ENCODE data around the gene CASKIN1. TPM values are rescaled to one million over a fixed set of nuclear protein-coding genes. Genes with fewer than 3 reads are reported as not detected.

The CASKIN1 gene
- total and polyA plus RNA-seq, 5 donors from 2014 or later = not detected

- ATAC-seq (ENCODE audit: low read depth in 2 of 2) (no peak), DNase-seq (no peak)
- H3K36me3 ChIP-seq (ENCODE audit: control insufficient read depth, insufficient read depth, low read length) = peaks cover 1% of the 10 kb centered on the region
- no peaks in the 10 kb centered on the region for H3K27me3 ChIP-seq (ENCODE audit: control insufficient read depth, insufficient read depth, low read length)
- no peaks in the 10 kb centered on the region for H3K36me3 Mint-ChIP-seq
- peak overlapping the region; percentile 86 to 98 (median 96) for H3K4me3 Mint-ChIP-seq
- H3K9me3 Mint-ChIP-seq = no peaks in the 10 kb centered on the region
- H3K4me1 ChIP-seq (ENCODE audit: control insufficient read depth, insufficient read depth, low read length, poor library complexity, severe bottlenecking) = peaks cover 51% of the 10 kb centered on the region
- H3K27ac Mint-ChIP-seq = peak overlapping the region in 1 of 3 donors; percentile 96
- no peak overlapping the region for H3K4me3 ChIP-seq (ENCODE audit: low read depth, low read length)
- peak overlapping the region; percentile 11 for H3K27ac ChIP-seq (ENCODE audit: insufficient read depth, low read length, poor library complexity, severe bottlenecking)
- H3K4me1 Mint-ChIP-seq = peaks cover 0 to 57% (median 23%) of the 10 kb centered on the region in 4 donors
- no peaks in the 10 kb centered on the region for H3K27me3 Mint-ChIP-seq
- H3K9me3 ChIP-seq (ENCODE audit: control insufficient read depth in 2 of 2, low read length in 2 of 2) = no peaks in the 10 kb centered on the region
These were observed 39.6 kb downstream of the CASKIN1 start for GRCh38 chr16:2156849-2157224.

GRCh38 chr16:2155977-2156848 lies 40.2 kb downstream of the CASKIN1 start:
- no peaks in the 10 kb centered on the region for H3K9me3 ChIP-seq (ENCODE audit: control insufficient read depth in 2 of 2, low read length in 2 of 2)
- H3K9me3 Mint-ChIP-seq = no peaks in the 10 kb centered on the region
- DNase-seq = peak in 1 of 3 donors; percentile 34

GRCh38 chr16:2155091-2155950 lies 41.1 kb downstream of the CASKIN1 start, which contains the start of gene TRAF7:
Gene TRAF7, plus strand, starts transcription at chr16:2155782. Its CDS starts 8,139 bp downstream, at chr16:2163921.
- peaks cover 0 to 67% (median 28%) of the 10 kb centered on the region in 4 donors for H3K4me1 Mint-ChIP-seq
- no peaks in the 10 kb centered on the region for H3K27me3 Mint-ChIP-seq
- peak within 1 kb of the TSS; percentile 86 to 98 (median 96) for H3K4me3 Mint-ChIP-seq
- Histone ChIP-seq H3K9me3 (ENCODE audit: control insufficient read depth in 2 of 2, low read length in 2 of 2) (no peaks in the 10 kb centered on the region), H3K4me3 (ENCODE audit: low read depth, low read length) (peak within 1 kb of the TSS; percentile 91), H3K36me3 (ENCODE audit: control insufficient read depth, insufficient read depth, low read length) (peaks cover 6% of the 10 kb centered on the region), H3K27me3 (ENCODE audit: control insufficient read depth, insufficient read depth, low read length) (no peaks in the 10 kb centered on the region), H3K4me1 (ENCODE audit: control insufficient read depth, insufficient read depth, low read length, poor library complexity, severe bottlenecking) (peaks cover 58% of the 10 kb centered on the region), H3K27ac (ENCODE audit: insufficient read depth, low read length, poor library complexity, severe bottlenecking) (peak within 1 kb of the TSS; percentile 85)
- DNase-seq = peak; percentile 97 to 100 (median 99)
- ATAC-seq (ENCODE audit: low read depth in 2 of 2) = peak; percentile 94 to 96
- H3K9me3 Mint-ChIP-seq = no peaks in the 10 kb centered on the region
- H3K36me3 Mint-ChIP-seq = peaks cover 5% of the 10 kb centered on the region
- H3K27ac Mint-ChIP-seq = peak within 1 kb of the TSS; percentile 79 to 96 (median 94)

More at GRCh38 chr16:2155977-2156848, 40.2 kb downstream of the CASKIN1 start:
- H3K27me3 ChIP-seq (ENCODE audit: control insufficient read depth, insufficient read depth, low read length) = no peaks in the 10 kb centered on the region
- peak overlapping the region; percentile 71 for H3K4me3 ChIP-seq (ENCODE audit: low read depth, low read length)
- Mint-ChIP-seq H3K27me3 (no peaks in the 10 kb centered on the region), H3K36me3 (peaks cover 4% of the 10 kb centered on the region), H3K4me3 (peak overlapping the region; percentile 86 to 98 (median 96)), H3K27ac (peak overlapping the region; percentile 79 to 96 (median 94)), H3K4me1 (peaks cover 0 to 62% (median 26%) of the 10 kb centered on the region in 4 donors)
- H3K36me3 ChIP-seq (ENCODE audit: control insufficient read depth, insufficient read depth, low read length) = peaks cover 6% of the 10 kb centered on the region
- H3K27ac ChIP-seq (ENCODE audit: insufficient read depth, low read length, poor library complexity, severe bottlenecking) = peak overlapping the region; percentile 57
- peaks cover 57% of the 10 kb centered on the region for H3K4me1 ChIP-seq (ENCODE audit: control insufficient read depth, insufficient read depth, low read length, poor library complexity, severe bottlenecking)
- ATAC-seq (ENCODE audit: low read depth in 2 of 2) = no peak

- Mint-ChIP-seq H3K4me1 (peaks cover 0 to 73% (median 28%) of the 10 kb centered on the region in 4 donors), H3K9me3 (no peaks in the 10 kb centered on the region), H3K36me3 (peaks cover 5% of the 10 kb centered on the region), H3K4me3 (peak overlapping the region; percentile 86 to 97 (median 88)), H3K27ac (peak overlapping the region; percentile 79 to 87 (median 85)), H3K27me3 (no peaks in the 10 kb centered on the region)
- peak overlapping the region; percentile 91 for H3K4me3 ChIP-seq (ENCODE audit: low read depth, low read length)
- ATAC-seq (ENCODE audit: low read depth in 2 of 2) = no peak
- H3K27ac ChIP-seq (ENCODE audit: insufficient read depth, low read length, poor library complexity, severe bottlenecking) = peak overlapping the region; percentile 85
- peaks cover 6% of the 10 kb centered on the region for H3K36me3 ChIP-seq (ENCODE audit: control insufficient read depth, insufficient read depth, low read length)
- H3K9me3 ChIP-seq (ENCODE audit: control insufficient read depth in 2 of 2, low read length in 2 of 2) = no peaks in the 10 kb centered on the region
- H3K27me3 ChIP-seq (ENCODE audit: control insufficient read depth, insufficient read depth, low read length) = no peaks in the 10 kb centered on the region
- peaks cover 60% of the 10 kb centered on the region for H3K4me1 ChIP-seq (ENCODE audit: control insufficient read depth, insufficient read depth, low read length, poor library complexity, severe bottlenecking)
- no peak for DNase-seq
These were observed 41.8 kb downstream of the CASKIN1 start for GRCh38 chr16:2154533-2155090.

GRCh38 chr16:2152695-2153506 lies 43.5 kb downstream of the CASKIN1 start:
- H3K27ac ChIP-seq (ENCODE audit: insufficient read depth, low read length, poor library complexity, severe bottlenecking) = peak overlapping the region; percentile 23
- H3K36me3 ChIP-seq (ENCODE audit: control insufficient read depth, insufficient read depth, low read length) = peaks cover 6% of the 10 kb centered on the region
- no peaks in the 10 kb centered on the region for H3K9me3 Mint-ChIP-seq
- no peaks in the 10 kb centered on the region for H3K27me3 Mint-ChIP-seq
- no peaks in the 10 kb centered on the region for H3K27me3 ChIP-seq (ENCODE audit: control insufficient read depth, insufficient read depth, low read length)
- ATAC-seq (ENCODE audit: low read depth in 2 of 2) = no peak
- H3K4me1 ChIP-seq (ENCODE audit: control insufficient read depth, insufficient read depth, low read length, poor library complexity, severe bottlenecking) = peaks cover 74% of the 10 kb centered on the region
- peaks cover 5% of the 10 kb centered on the region for H3K36me3 Mint-ChIP-seq
- peak overlapping the region; percentile 72 for H3K4me3 ChIP-seq (ENCODE audit: low read depth, low read length)
- peaks cover 0 to 70% (median 28%) of the 10 kb centered on the region in 4 donors for H3K4me1 Mint-ChIP-seq
- peak overlapping the region; percentile 69 to 90 (median 79) for H3K27ac Mint-ChIP-seq
- H3K4me3 Mint-ChIP-seq = peak overlapping the region; percentile 86 to 97 (median 90)
- DNase-seq = no peak
- no peaks in the 10 kb centered on the region for H3K9me3 ChIP-seq (ENCODE audit: control insufficient read depth in 2 of 2, low read length in 2 of 2)

GRCh38 chr16:2151188-2152091 lies 45.0 kb downstream of the CASKIN1 start:
- Mint-ChIP-seq H3K9me3 (no peaks in the 10 kb centered on the region), H3K27me3 (no peaks in the 10 kb centered on the region), H3K4me3 (peak overlapping the region; percentile 5 to 77 (median 57)), H3K36me3 (peaks cover 5% of the 10 kb centered on the region), H3K4me1 (peaks cover 0 to 57% (median 22%) of the 10 kb centered on the region in 4 donors), H3K27ac (peak overlapping the region in 1 of 3 donors; percentile 81)
- Histone ChIP-seq H3K4me3 (ENCODE audit: low read depth, low read length) (no peak overlapping the region), H3K27me3 (ENCODE audit: control insufficient read depth, insufficient read depth, low read length) (no peaks in the 10 kb centered on the region), H3K9me3 (ENCODE audit: control insufficient read depth in 2 of 2, low read length in 2 of 2) (no peaks in the 10 kb centered on the region), H3K27ac (ENCODE audit: insufficient read depth, low read length, poor library complexity, severe bottlenecking) (no peak overlapping the region), H3K36me3 (ENCODE audit: control insufficient read depth, insufficient read depth, low read length) (peaks cover 6% of the 10 kb centered on the region), H3K4me1 (ENCODE audit: control insufficient read depth, insufficient read depth, low read length, poor library complexity, severe bottlenecking) (peaks cover 60% of the 10 kb centered on the region)
- no peak for DNase-seq
- no peak for ATAC-seq (ENCODE audit: low read depth in 2 of 2)

All from CD4-positive, CD25-positive, alpha-beta regulatory T cell (primary cell).